Activated CD4-positive, alpha-beta T cell treated with anti-CD3 and anti-CD28 coated beads, Interleukin-2, Interleukin-4, amounts not matched to agents 100 ng/mL and 50 ng/mL, durations not matched to agents 16 hours and 8 hours (primary cell): Measurements from ENCODE around the gene DYNLT1.
"Not testable (repeated sequence)": the region's sequence is repeated elsewhere in the genome, so short reads cannot be mapped to it uniquely, and the experiment has no call there.

Experiments used
- DNase-seq: peaks from one replicate; pipeline ENCODE4 v3.0.0-alpha.2; 2020; ENCODE audit warnings: low spot score

The DYNLT1 gene

GRCh38 chr6:158644231-158645063, at the start of gene DYNLT1:
DYNLT1 (minus strand) TSS chr6:158644743; CDS start chr6:158644708, 35 bp downstream.
- DNase-seq, result peak; percentile 93

- DNase-seq, result no peak
Measured at GRCh38 chr6:158688860-158689259, 44.3 kb upstream of the DYNLT1 start.

GRCh38 chr6:158687506-158687905, 43.0 kb upstream of the DYNLT1 start:
- DNase-seq, result no peak

GRCh38 chr6:158686791-158687381, 42.3 kb upstream of the DYNLT1 start:
- DNase-seq, result peak; percentile 62

GRCh38 chr6:158686311-158686710, 41.8 kb upstream of the DYNLT1 start:
- DNase-seq, result no peak

- DNase-seq, result no peak
Measured at GRCh38 chr6:158684745-158685324, 40.3 kb upstream of the DYNLT1 start.

- no peak for DNase-seq
Measured at GRCh38 chr6:158684311-158684710, 39.8 kb upstream of the DYNLT1 start.

GRCh38 chr6:158680481-158680880, 35.9 kb upstream of the DYNLT1 start:
- no peak for DNase-seq

GRCh38 chr6:158680015-158680414, 35.5 kb upstream of the DYNLT1 start:
- DNase-seq, result no peak

GRCh38 chr6:158677906-158678578, 33.5 kb upstream of the DYNLT1 start:
- DNase-seq, result no peak

GRCh38 chr6:158677094-158677493, 32.6 kb upstream of the DYNLT1 start:
- DNase-seq, result not testable (repeated sequence)

- no peak for DNase-seq
Measured at GRCh38 chr6:158674342-158675131, 30.0 kb upstream of the DYNLT1 start.

- DNase-seq, result no peak
Measured at GRCh38 chr6:158672726-158673125, 28.2 kb upstream of the DYNLT1 start.

GRCh38 chr6:158672119-158672518, 27.6 kb upstream of the DYNLT1 start:
- DNase-seq, result not testable (repeated sequence)

GRCh38 chr6:158669145-158670035, 24.8 kb upstream of the DYNLT1 start:
- DNase-seq, result no peak

- no peak for DNase-seq
Measured at GRCh38 chr6:158668707-158669103, 24.2 kb upstream of the DYNLT1 start.

- DNase-seq, result no peak
Measured at GRCh38 chr6:158667360-158667981, 22.9 kb upstream of the DYNLT1 start.

- DNase-seq, result no peak
Measured at GRCh38 chr6:158666628-158667359, 22.3 kb upstream of the DYNLT1 start.

GRCh38 chr6:158665332-158665731, 20.8 kb upstream of the DYNLT1 start:
- DNase-seq, result no peak
